GM19397 (cell line): Measurements from ENCODE around the gene BAK1.

ENCODE experiments used
- ATAC-seq: cut with Tn5 transposase; IDR thresholded peaks from one replicate; pipeline ENCODE4 v1.9.1; 2021; ENCODE audit warnings: mild to moderate bottlenecking, moderate library complexity; ENCODE audit not compliant: unreplicated experiment

Gene BAK1

DNA sequence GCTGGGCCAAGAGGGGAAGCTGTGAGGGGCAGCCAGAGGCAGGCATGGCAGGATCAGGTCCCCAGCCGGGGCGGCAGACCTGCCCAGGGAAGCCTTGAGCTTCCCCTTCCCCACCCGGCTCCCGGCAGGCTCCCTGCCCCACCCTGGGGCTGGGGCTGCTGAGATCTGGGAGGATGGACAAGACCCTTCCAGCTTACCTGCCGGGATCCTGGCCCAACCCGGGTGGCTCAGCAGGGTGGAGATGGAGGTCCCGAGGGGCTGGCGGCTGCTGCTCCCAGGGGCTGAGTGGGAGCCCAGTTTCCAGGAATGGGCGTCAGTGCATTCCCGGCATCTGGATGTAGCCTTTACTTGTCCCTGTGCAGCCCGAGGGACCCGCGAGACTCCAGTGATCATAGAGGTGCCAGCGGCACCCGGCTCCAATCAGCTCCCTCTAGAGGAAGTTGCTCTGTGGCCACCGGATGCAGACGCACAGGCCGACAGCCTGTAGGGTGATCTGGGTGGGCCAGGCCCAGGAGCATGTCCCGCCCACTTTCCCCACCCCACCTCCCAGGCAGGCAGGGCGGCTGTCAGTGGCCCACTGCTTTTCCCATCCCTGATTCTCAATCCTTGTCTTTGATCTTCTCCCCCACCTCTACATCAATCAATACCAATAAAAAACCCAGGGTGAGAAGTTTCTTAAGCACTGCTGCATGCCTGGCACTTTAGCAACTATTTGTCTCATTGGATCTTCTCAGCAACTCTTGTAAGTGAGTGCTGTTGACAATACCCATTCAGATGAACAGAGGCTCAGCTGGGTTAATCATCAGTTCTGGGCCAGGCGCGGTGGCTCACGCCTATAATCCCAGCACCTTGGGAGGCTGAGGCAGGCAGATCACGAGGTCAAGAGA is at the start of gene BAK1:
BAK1 (minus strand) TSS at position 449 of the 887 bp plus-strand sequence. CDS start 2,672 bp downstream, outside the sequence.
- ATAC-seq = peak; percentile 90

GRCh38 chr6:33628401-33628964 is 48.4 kb upstream of the BAK1 start:
- ATAC-seq = no peak

- no peak for ATAC-seq
These were observed 47.8 kb upstream of the BAK1 start for GRCh38 chr6:33627876-33628275.

GRCh38 chr6:33624856-33625255 is 44.8 kb upstream of the BAK1 start:
- no peak for ATAC-seq

GRCh38 chr6:33623895-33624381 is 43.9 kb upstream of the BAK1 start:
- no peak for ATAC-seq

GRCh38 chr6:33622456-33623431 is 42.7 kb upstream of the BAK1 start:
- ATAC-seq = no peak

- peak; percentile 23 for ATAC-seq
These were observed 41.8 kb upstream of the BAK1 start for GRCh38 chr6:33621711-33622388.

DNA sequence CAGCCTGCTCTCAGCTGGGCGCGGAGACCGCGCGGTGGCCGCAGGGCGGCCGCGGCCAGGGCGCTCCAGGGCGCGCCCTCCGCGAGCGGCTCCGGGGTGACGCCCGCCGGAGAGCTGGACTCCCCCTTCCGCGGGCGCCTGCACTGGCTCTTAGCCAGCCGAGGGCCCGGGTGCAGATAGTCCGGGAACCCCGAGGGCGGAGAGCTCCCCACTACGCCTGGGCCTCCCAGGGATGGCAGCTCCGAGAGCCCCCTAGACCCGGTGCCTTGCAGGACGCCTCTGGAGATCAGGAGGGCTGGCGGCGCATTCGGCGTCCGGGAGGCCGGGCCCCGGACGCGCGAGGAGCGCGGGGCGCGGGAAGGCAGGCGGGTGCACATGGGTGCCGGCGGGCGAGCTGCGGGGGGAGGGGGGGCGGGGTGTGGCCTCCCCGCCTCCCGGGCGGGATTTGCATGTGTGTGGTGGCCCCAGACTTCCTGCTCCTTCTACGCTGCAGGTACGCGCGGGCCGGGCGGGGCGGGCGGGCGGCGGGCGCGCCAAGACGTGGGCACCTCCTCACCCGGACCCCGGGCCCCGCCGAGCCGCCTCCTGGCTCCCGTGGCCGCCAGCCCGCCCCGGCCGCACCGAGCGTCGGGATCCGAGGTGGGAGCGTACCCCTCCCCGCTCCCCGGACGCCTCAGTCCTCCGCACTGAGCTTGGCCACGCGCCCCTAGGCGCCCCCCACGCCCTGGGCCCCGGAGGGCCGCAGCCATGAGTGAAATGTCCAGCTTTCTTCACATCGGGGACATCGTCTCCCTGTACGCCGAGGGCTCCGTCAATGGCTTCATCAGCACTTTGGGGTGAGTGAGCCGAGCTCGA is 41.0 kb upstream of the BAK1 start, which contains the start of gene ITPR3:
ITPR3 (plus strand) TSS at position 467 of the 855 bp plus-strand sequence; CDS start at position 748, 281 bp downstream.
- ATAC-seq = peak; percentile 72

DNA sequence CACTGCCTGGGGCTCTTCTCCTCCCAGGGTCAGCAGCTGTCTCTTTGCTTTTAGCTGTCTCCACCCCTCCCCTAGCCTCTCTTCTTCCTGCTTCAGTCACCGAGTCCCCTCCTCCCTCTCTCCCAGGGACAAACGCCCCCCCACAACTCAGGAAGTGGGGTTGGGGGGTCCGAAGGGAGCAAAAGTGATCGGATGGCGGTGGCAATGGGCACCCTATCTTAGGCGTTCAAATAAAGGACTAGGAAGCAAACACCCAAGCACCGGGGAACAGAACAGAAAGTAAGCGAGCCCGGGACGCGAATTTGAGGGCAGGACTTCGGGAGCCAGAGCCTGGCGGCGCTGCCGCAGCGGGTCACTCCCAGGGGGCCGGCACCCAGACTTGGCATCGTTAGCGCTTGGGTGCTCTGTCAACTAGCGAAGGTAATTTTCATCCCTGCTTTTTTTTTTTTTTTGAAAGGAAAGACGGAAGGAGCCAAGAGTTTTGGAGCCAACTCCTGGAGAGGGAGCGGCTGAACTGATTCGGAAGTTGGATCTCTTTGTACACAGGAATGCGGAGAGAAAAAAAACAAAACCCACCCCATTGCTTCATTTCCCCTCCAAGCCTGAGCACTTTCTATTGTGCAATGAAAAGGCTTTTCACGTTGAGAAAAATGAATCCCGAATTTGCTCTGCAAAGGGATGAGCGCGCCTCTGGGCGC is 40.2 kb upstream of the BAK1 start:
- no peak for ATAC-seq

DNA sequence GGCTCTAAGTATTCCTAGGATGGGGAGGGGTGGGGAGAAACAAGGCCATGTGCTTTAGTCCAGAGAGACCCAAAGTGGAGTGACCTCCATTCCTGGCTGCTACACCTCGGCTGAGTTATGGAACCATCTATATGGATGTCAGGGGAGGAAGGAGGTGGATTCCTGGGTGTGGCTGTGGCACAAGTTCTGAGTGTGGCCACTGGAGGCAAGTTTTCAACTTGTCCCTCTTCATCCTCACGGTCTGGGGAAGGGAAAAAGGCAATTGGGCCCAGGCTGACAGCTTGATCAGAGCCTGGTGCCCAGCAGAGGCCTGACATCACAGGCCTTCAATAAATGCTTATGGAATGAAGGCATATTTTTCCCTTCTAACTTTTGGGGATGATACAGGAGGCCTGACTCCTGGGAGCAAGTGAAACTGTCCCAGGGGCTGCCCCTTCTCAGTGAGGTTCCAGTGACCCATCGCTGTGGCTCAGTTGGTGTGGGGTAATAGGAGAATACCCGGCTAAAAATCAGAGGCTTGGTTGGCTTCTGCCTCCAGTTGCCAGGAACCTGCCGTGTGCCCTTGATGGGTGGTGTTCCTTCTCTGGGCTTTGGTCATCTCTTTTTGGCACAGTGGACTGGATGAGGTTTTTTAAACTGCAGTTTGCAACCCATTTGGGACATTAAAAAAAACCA is 39.2 kb upstream of the BAK1 start:
- no peak for ATAC-seq

GRCh38 chr6:33616913-33617312 is 36.8 kb upstream of the BAK1 start:
- ATAC-seq = no peak

GRCh38 chr6:33616113-33616512 is 36.0 kb upstream of the BAK1 start:
- no peak for ATAC-seq

- no peak for ATAC-seq
These were observed 33.7 kb upstream of the BAK1 start for GRCh38 chr6:33613795-33614168.

DNA sequence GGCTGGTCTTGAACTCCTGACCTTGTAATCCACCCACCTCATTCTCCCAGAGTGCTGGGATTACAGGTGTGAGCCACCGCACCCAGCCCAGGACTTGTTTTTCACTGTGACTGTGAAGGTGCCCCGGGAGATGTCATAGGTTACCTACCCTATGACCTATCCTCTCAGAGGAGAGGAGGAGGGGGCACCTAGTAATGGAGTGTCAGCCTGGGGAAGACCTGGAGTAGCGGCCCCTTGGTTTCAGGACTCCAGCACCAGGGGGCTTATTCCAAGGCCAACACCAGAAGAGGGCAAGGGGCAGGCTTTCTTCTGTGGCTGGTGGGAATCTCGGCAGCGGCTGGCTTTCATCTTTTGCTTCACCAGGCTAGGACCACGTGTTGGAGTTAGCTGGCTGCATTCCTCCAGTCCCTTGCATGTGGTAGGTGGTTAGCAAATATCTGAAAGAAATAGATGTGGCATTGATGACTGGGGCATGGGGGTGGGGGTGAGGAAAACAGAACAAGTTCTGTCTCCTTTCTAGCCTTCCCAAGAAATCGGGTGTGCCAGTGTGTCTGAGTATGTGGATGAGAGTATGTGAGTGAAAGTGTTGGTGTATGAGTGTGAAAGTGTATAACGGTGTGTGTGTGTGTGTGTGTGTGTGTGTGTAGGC is 33.2 kb upstream of the BAK1 start:
- no peak for ATAC-seq

DNA sequence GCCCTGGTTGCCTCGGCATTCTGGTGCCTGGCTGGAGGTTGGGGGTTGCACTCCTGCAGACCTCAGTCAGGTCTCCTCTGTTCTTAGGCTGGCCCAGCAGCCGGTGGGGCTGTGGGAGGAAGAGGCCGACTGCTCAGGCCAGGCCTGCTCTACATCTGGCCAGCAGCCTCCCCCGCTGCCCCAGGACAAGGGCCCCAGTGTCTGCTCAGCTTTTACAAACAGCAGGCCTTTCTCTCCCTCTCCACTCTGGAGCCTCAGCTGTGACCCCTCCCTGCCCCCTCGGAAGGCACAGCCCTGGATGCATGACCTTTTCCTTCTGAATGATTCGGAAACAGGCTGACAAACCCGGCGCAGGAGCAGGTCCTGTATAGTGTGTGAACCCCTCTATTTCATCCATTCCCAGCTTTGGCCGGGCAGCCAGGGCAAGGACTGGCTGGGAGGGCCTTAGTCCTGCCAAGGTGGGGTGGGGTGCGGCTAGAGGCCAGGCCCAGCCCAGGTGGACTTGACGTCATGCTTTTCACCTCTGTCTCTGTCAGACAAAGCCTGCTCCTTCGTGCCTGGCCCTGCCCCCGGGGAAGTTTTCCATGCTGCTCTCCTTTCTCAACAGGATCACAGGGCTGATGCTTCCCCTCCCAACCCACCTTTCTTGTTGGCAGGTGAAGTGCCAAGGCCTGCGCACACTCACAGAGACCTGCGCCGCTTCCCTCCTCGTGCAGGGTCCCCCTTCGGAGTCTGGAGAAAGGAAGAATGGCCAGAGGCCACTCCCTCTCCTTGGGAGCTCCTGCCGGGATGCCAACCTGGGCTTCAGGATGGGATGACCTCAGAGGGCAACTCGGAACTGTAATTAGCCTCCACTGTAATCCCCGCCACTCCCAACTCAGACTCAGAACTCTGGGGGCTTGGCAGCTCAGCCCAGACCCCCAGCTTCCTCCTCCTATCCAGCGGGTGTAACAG is 31.0 kb upstream of the BAK1 start:
- no peak for ATAC-seq

DNA sequence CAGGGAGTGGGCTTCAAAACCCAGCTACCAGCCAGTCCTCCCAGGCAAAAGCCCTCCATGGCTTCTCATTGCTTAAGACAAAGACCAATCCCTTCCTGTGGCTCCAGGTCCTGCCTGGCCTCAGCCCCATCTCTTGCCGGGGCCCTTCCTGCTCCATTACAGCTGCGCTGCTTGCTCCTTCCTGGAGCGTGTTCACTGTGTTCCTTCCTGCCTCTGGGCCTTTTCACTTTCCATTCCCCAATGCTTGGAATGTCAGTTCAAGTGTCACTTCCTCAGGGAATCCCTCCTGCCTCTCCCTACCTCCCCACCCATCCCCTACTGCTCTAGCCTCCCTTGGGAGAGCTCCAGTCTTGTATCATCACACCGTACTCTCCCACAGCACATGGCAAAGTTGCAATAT is 30.0 kb upstream of the BAK1 start:
- ATAC-seq = no peak

DNA sequence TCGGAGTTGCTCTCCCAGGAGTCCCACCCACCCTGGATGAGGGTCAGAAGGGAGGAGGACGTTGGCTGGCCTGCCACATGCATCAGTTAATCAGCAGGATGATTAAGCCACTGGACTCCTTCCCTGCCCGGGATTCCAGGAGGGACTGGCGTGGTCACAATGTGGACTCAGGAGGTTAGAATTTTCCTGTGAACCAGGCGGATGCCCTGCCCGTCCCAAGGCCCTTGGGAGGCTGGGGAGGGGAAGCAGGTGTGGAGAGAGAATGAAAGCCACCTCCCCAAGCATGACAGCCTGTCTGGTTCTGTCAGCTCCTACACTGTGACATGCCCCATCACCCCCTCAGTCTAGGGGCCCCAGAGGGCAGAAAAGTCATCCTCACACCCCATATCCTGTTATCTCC is 29.5 kb upstream of the BAK1 start:
- no peak for ATAC-seq
